ENCODE measurements around the gene ITCH. TPM values are rescaled to one million over a fixed set of nuclear protein-coding genes. Genes with fewer than 3 reads are reported as not detected.

The ITCH gene
- total and polyA plus RNA-seq, 9 of the 15 experiments (the other 6 are each of a cell fraction or from before 2014, with no cell fraction given) = 7.5 to 53.0 (median 22.9) TPM

DNA sequence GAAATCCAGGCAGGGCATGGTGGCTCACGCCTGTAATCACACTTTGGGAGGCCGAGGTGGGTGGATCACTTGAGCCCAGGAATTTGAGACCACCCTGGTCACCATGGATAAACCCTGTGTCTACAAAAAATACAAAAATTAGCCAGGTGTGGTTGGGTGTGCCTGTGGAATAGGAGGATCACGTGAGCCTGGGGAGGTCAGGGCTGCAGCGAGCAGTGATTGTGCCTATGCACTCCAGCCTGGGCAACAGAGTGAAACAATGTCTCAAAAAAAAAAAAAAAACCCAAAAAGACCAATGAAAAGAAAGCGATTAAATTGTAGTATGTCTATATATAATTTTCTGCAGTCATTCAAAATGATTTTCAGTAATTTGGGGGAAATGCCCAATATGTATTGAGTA is 70.3 kb downstream of the ITCH start (continued):
- TF ChIP-seq ZNF668 (CRISPR knock-in tag; IDR thresholded peaks at IDR 0.05) = no peak
- no peak for TF ChIP-seq MAZ (CRISPR knock-in tag; conservative IDR thresholded peaks at IDR 0.05 in 1 of 2, IDR thresholded peaks at IDR 0.05 in 1 of 2)
- no peak for TF ChIP-seq HNRNPUL1 (IDR thresholded peaks at IDR 0.05; ENCODE audit: low read length)
- no peak for TF ChIP-seq RBM22 (IDR thresholded peaks at IDR 0.05; ENCODE audit: low read depth, low read length, poor library complexity, severe bottlenecking)
- no peak for TF ChIP-seq HNRNPLL (IDR thresholded peaks at IDR 0.05; ENCODE audit: low read depth, low read length, poor library complexity, severe bottlenecking)
- no peak for TF ChIP-seq ZBTB8A (IDR thresholded peaks at IDR 0.05; ENCODE audit: partially characterized antibody)
- no peak for TF ChIP-seq KAT7 (CRISPR knock-in tag; IDR thresholded peaks at IDR 0.05; ENCODE audit: borderline replicate concordance)
- no peak for TF ChIP-seq ZNF584 (CRISPR knock-in tag; IDR thresholded peaks at IDR 0.05; ENCODE audit: low read depth)

DNA sequence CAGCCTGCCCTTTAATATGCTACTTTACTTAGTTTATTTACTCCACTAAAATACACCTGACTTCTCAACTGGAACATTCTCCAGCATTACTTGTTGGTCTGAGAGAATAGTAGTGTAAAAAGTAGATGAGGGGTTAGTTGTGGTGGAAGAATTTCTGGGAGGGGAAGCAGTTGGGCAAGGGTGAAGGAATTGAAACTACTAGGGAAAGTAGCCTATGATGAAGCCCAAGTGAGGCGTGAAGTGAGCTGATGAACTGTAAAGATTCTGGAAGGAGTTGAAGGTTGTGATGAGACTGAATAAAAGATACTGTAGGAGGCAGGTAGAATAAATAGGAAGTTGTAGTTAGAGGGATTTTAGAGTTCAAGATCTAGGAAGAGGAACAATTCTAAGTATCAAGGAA is 72.5 kb downstream of the ITCH start:
- Histone ChIP-seq H3K9me1 (ENCODE audit: control insufficient read depth, insufficient read depth, low read length) (no peaks in the 10 kb centered on the region), H2AFZ (ENCODE audit: low read depth, low read length) (no peak overlapping the region), H4K20me1 (replicated peaks; ENCODE audit: control insufficient read depth, insufficient read depth, low read length) (0 out of 2 replicates have a peak, but pooled peaks cover 2% of the 10 kb centered on the region), H3K36me3 (ENCODE audit: control insufficient read depth, insufficient read depth, low read length) (peaks cover 50% of the 10 kb centered on the region), H3K4me1 (replicated peaks in 1 of 2; ENCODE audit: control insufficient read depth in 2 of 2, insufficient read depth in 2 of 2, low read length in 2 of 2) (no peaks in the 10 kb centered on the region), H3K4me3 (no peak overlapping the region), H3K27me3 (ENCODE audit: control insufficient read depth in 2 of 2, insufficient read depth in 2 of 2, low read length in 2 of 2) (no peaks in the 10 kb centered on the region), H3K9me3 (replicated peaks; ENCODE audit: control insufficient read depth, insufficient read depth, low read depth, low read length) (no peaks in the 10 kb centered on the region), H3K79me2 (ENCODE audit: control insufficient read depth, insufficient read depth, low read length) (no peaks in the 10 kb centered on the region), H3K4me2 (ENCODE audit: insufficient read depth, low read length) (no peak overlapping the region), H3K27ac (ENCODE audit: extremely low read depth, low read depth, low read length) (no peak overlapping the region), H3K9ac (ENCODE audit: insufficient read depth in 1 of 2, low read depth in 2 of 2, low read length in 2 of 2) (no peak overlapping the region)
- BruUV-seq (replicated peaks) = no TSS peak
- no peak for FAIRE-seq
- WGBS (ENCODE audit: insufficient coverage, low coverage, missing lambda C conversion rate) = 57% methylated on average over 1 of the region's 1 CpG
- no peak for DNase-seq (ENCODE audit: extremely low read depth in 1 of 4, low spot score in 3 of 4)
- intact Hi-C loops (cut with micrococcal nuclease) = no loop called here
- in situ Hi-C loops (cut with MboI) = no loop called here
- CTCF ChIA-PET (ENCODE audit: low intra/inter-chr PET ratio) = no interaction called here
- POLR2A ChIA-PET = no interaction called here
- ATAC-seq = no peak
- TF ChIP-seq, protein P1, sequence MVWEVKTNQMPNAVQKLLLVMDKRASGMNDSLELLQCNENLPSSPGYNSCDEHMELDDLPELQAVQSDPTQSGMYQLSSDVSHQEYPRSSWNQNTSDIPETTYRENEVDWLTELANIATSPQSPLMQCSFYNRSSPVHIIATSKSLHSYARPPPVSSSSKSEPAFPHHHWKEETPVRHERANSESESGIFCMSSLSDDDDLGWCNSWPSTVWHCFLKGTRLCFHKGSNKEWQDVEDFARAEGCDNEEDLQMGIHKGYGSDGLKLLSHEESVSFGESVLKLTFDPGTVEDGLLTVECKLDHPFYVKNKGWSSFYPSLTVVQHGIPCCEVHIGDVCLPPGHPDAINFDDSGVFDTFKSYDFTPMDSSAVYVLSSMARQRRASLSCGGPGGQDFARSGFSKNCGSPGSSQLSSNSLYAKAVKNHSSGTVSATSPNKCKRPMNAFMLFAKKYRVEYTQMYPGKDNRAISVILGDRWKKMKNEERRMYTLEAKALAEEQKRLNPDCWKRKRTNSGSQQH (CRISPR knock-in tag; IDR thresholded peaks at IDR 0.05) = no peak
- TF ChIP-seq, protein P2, sequence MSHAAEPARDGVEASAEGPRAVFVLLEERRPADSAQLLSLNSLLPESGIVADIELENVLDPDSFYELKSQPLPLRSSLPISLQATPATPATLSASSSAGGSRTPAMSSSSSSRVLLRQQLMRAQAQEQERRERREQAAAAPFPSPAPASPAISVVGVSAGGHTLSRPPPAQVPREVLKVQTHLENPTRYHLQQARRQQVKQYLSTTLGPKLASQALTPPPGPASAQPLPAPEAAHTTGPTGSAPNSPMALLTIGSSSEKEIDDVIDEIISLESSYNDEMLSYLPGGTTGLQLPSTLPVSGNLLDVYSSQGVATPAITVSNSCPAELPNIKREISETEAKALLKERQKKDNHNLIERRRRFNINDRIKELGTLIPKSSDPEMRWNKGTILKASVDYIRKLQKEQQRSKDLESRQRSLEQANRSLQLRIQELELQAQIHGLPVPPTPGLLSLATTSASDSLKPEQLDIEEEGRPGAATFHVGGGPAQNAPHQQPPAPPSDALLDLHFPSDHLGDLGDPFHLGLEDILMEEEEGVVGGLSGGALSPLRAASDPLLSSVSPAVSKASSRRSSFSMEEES (CRISPR knock-in tag; IDR thresholded peaks at IDR 0.05) = no peak
- TF ChIP-seq TCFL5 (CRISPR knock-in tag; conservative IDR thresholded peaks at IDR 0.05) (no peak), MTA2 (IDR thresholded peaks at IDR 0.05; ENCODE audit: low read depth) (no peak), SOX6 (IDR thresholded peaks at IDR 0.05) (no peak), CCNT2 (IDR thresholded peaks at IDR 0.05; ENCODE audit: borderline replicate concordance, extremely low read depth, insufficient read length, low read depth, low read length) (no peak), SRSF1 (IDR thresholded peaks at IDR 0.05; ENCODE audit: low read depth, low read length) (no peak), GABPB2 (CRISPR knock-in tag; conservative IDR thresholded peaks at IDR 0.05) (no peak)
- TF ChIP-seq, protein P3, sequence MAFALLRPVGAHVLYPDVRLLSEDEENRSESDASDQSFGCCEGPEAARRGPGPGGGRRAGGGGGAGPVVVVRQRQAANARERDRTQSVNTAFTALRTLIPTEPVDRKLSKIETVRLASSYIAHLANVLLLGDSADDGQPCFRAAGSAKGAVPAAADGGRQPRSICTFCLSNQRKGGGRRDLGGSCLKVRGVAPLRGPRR (CRISPR knock-in tag; IDR thresholded peaks at IDR 0.05) = no peak
- TF ChIP-seq, protein P4, sequence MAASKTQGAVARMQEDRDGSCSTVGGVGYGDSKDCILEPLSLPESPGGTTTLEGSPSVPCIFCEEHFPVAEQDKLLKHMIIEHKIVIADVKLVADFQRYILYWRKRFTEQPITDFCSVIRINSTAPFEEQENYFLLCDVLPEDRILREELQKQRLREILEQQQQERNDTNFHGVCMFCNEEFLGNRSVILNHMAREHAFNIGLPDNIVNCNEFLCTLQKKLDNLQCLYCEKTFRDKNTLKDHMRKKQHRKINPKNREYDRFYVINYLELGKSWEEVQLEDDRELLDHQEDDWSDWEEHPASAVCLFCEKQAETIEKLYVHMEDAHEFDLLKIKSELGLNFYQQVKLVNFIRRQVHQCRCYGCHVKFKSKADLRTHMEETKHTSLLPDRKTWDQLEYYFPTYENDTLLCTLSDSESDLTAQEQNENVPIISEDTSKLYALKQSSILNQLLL (CRISPR knock-in tag; IDR thresholded peaks at IDR 0.05; ENCODE audit: borderline replicate concordance) = no peak
